Fibroblast of mammary gland (primary cell): ENCODE results near the gene SLCO2A1.
A peak's percentile ranks its signal among the peaks of the same experiment; 100 is the strongest.

Experiments
- DNase-seq: peaks from one replicate; pipeline ENCODE4 v3.0.0-alpha.2; 2010; ENCODE audit warnings: low read depth
- H3K4me3 ChIP-seq: 2 replicates; pipeline ENCODE4 v1.5.1; 2011; ENCODE audit warnings: low read depth, mild to moderate bottlenecking, low read length, moderate library complexity; ENCODE audit not compliant: control insufficient read depth
- CTCF ChIP-seq: conservative IDR thresholded peaks from 2 replicates; pipeline ENCODE4 v1.5.1; 2011; ENCODE audit warnings: low read depth, low read length, inconsistent platforms; ENCODE audit not compliant: control insufficient read depth, insufficient read depth

Gene SLCO2A1

GRCh38 chr3:133892541-133893231 lies 137.0 kb downstream of the SLCO2A1 start:
- no peak for TF ChIP-seq CTCF
- no peak for DNase-seq
- no peak overlapping the region for H3K4me3 ChIP-seq

GRCh38 chr3:133891662-133892378 lies 137.9 kb downstream of the SLCO2A1 start:
- DNase-seq = no peak
- no peak for TF ChIP-seq CTCF
- H3K4me3 ChIP-seq = no peak overlapping the region

GRCh38 chr3:133890972-133891644 lies 138.6 kb downstream of the SLCO2A1 start:
- no peak for DNase-seq
- H3K4me3 ChIP-seq = no peak overlapping the region
- no peak for TF ChIP-seq CTCF

GRCh38 chr3:133890037-133890436 lies 139.7 kb downstream of the SLCO2A1 start:
- no peak for DNase-seq
- H3K4me3 ChIP-seq = no peak overlapping the region
- no peak for TF ChIP-seq CTCF

GRCh38 chr3:133888726-133889340 lies 140.9 kb downstream of the SLCO2A1 start:
- no peak overlapping the region for H3K4me3 ChIP-seq
- DNase-seq = no peak
- no peak for TF ChIP-seq CTCF

- DNase-seq = peak; percentile 9
- H3K4me3 ChIP-seq = no peak overlapping the region
- no peak for TF ChIP-seq CTCF
Measured at GRCh38 chr3:133887803-133888703, 141.7 kb downstream of the SLCO2A1 start.
